GM23338 (cell line): ENCODE measurements around the gene ASB11. TPM values are rescaled to one million over a fixed set of nuclear protein-coding genes. Genes with fewer than 3 reads are reported as not detected.

ENCODE experiments used
- ATAC-seq: fragments of 200-7000 bp; cut with Tn5 transposase; 3 replicates; pipeline ENCODE4 v1.9.1; 2020
- DNase-seq: peaks from one replicate; pipeline ENCODE4 v3.0.0-alpha.2; 2015; ENCODE audit warnings: low spot score
- H2AFZ ChIP-seq: fragments of 200-600 bp; sonication (generic); 2 replicates; pipeline ENCODE4 v1.8.0; 2016; ENCODE audit warnings: antibody characterized with exemption, mild to moderate bottlenecking, moderate library complexity
- H3F3A ChIP-seq: fragments of 200-600 bp; sonication (generic); replicated peaks from 2 replicates; pipeline ENCODE4 v1.8.0; 2017; ENCODE audit warnings: antibody characterized with exemption, mixed run types, low read depth
- H3K27ac ChIP-seq: fragments of 200-600 bp; sonication (generic); 2 replicates; pipeline ENCODE4 v1.6.1; 2016; ENCODE audit warnings: low read depth
- H3K27me3 ChIP-seq: fragments of 200-600 bp; sonication (generic); 2 replicates; pipeline ENCODE4 v1.8.0; 2016; ENCODE audit warnings: mild to moderate bottlenecking, mixed run types, moderate library complexity; ENCODE audit not compliant: insufficient read depth
- H3K36me3 ChIP-seq: fragments of 200-600 bp; sonication (generic); 2 replicates; pipeline ENCODE4 v1.8.0; 2016; ENCODE audit warnings: mild to moderate bottlenecking; ENCODE audit not compliant: insufficient read depth
- H3K4me1 ChIP-seq: fragments of 200-600 bp; sonication (generic); 2 replicates; pipeline ENCODE4 v1.8.0; 2016; ENCODE audit warnings: mild to moderate bottlenecking, moderate library complexity; ENCODE audit not compliant: insufficient read depth
- H3K4me2 ChIP-seq: fragments of 200-600 bp; sonication (generic); 2 replicates; pipeline ENCODE4 v1.7.1; 2017; ENCODE audit warnings: mixed run types
- H3K4me3 ChIP-seq: fragments of 200-600 bp; sonication (generic); 2 replicates; pipeline ENCODE4 v1.6.1; 2016; ENCODE audit warnings: mixed run types
- H3K79me2 ChIP-seq: fragments of 200-600 bp; sonication (generic); replicated peaks from 2 replicates; pipeline ENCODE4 v1.8.0; 2017; ENCODE audit warnings: mild to moderate bottlenecking; ENCODE audit not compliant: insufficient read depth
- H3K9me2 ChIP-seq: fragments of 200-600 bp; sonication (generic); 2 replicates; pipeline ENCODE4 v1.8.0; 2017; ENCODE audit not compliant: insufficient read depth
- H4K20me1 ChIP-seq: fragments of 200-600 bp; sonication (generic); replicated peaks from 2 replicates; pipeline ENCODE4 v1.8.0; 2017; ENCODE audit warnings: mild to moderate bottlenecking; ENCODE audit not compliant: insufficient read depth
- H3K27ac Mint-ChIP-seq: 2 replicates; pipeline ENCODE4 v1.8.0; 2020; ENCODE audit warnings: inconsistent platforms, mild to moderate bottlenecking, moderate library complexity, mixed read lengths
- H3K27me3 Mint-ChIP-seq: 3 replicates; pipeline ENCODE4 v1.8.0; 2022; ENCODE audit warnings: low read depth, mild to moderate bottlenecking, moderate library complexity, mixed read lengths, inconsistent platforms; ENCODE audit not compliant: insufficient read depth, poor library complexity
- H3K36me3 Mint-ChIP-seq: 3 replicates; pipeline ENCODE4 v1.8.0; 2021; ENCODE audit warnings: low read depth, mild to moderate bottlenecking, inconsistent platforms, moderate library complexity, mixed read lengths
- H3K4me1 Mint-ChIP-seq: 3 replicates; pipeline ENCODE4 v1.8.0; 2020; ENCODE audit warnings: mild to moderate bottlenecking, inconsistent platforms, mixed read lengths
- H3K4me3 Mint-ChIP-seq: 3 replicates; pipeline ENCODE4 v1.8.0; 2021; ENCODE audit warnings: moderate library complexity, mild to moderate bottlenecking, inconsistent platforms, mixed read lengths
- H3K9me3 Mint-ChIP-seq: 3 replicates; pipeline ENCODE4 v1.8.0; 2020; ENCODE audit warnings: moderate library complexity, mild to moderate bottlenecking, inconsistent platforms, mixed read lengths
- POLR2AphosphoS5 ChIP-seq: IDR thresholded peaks from 2 replicates; pipeline ENCODE4 v1.6.1; 2016; ENCODE audit warnings: antibody characterized with exemption, low read depth
- ZNF331 ChIP-seq: fragments of 250-450 bp; sonication (Bioruptor Pico); IDR thresholded peaks from 2 replicates; pipeline ENCODE4 v1.5.0; 2020; ENCODE audit warnings: low read depth, mild to moderate bottlenecking, moderate library complexity
- polyA plus RNA-seq: library from polyadenylated mRNA; unstranded; fragments of >200 nt; fragmentation: Nextera tagmentation; extraction: Ambion mirVana; gene quantifications from 2 replicates; pipeline ENCODE4 v1.2.1, GENCODE V29; 2016
- total RNA-seq: library from RNA; depleted of rRNA; stranded (reverse); fragments of >200 nt; shearing (Covaris generic); gene quantifications from 2 replicates; pipeline ENCODE4 v1.2.3, GENCODE V29; 2014; rRNA removed
- TF ChIP-seq, protein P1 (sequence below): IDR thresholded peaks from 2 replicates; pipeline ENCODE4 v1.6.1; 2016; ENCODE audit warnings: antibody characterized with exemption
- TF ChIP-seq, protein P2 (sequence below): fragments of 250-450 bp; sonication (Bioruptor Pico); IDR thresholded peaks from 2 replicates; pipeline ENCODE4 v1.5.0; 2020; ENCODE audit warnings: mild to moderate bottlenecking, moderate library complexity

ASB11 gene
- total and polyA plus RNA-seq, 2 experiments from 2014 or later = not detected

GRCh38 chrX:15233416-15234015, 81.9 kb downstream of the ASB11 start:
- ATAC-seq (no peak), DNase-seq (no peak)
- no peak overlapping the region for H3K4me2 ChIP-seq
- H3K27me3 ChIP-seq = no peaks in the 10 kb centered on the region
- no peaks in the 10 kb centered on the region for H3K36me3 Mint-ChIP-seq
- no peak overlapping the region for H3K4me3 ChIP-seq
- H3F3A ChIP-seq = no peaks in the 10 kb centered on the region
- no peaks in the 10 kb centered on the region for H4K20me1 ChIP-seq
- no peaks in the 10 kb centered on the region for H3K36me3 ChIP-seq
- H3K79me2 ChIP-seq = no peaks in the 10 kb centered on the region
- H3K4me1 Mint-ChIP-seq = no peaks in the 10 kb centered on the region
- TF ChIP-seq, protein P1, sequence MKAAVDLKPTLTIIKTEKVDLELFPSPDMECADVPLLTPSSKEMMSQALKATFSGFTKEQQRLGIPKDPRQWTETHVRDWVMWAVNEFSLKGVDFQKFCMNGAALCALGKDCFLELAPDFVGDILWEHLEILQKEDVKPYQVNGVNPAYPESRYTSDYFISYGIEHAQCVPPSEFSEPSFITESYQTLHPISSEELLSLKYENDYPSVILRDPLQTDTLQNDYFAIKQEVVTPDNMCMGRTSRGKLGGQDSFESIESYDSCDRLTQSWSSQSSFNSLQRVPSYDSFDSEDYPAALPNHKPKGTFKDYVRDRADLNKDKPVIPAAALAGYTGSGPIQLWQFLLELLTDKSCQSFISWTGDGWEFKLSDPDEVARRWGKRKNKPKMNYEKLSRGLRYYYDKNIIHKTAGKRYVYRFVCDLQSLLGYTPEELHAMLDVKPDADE = no peak
- TF ChIP-seq, protein P2, sequence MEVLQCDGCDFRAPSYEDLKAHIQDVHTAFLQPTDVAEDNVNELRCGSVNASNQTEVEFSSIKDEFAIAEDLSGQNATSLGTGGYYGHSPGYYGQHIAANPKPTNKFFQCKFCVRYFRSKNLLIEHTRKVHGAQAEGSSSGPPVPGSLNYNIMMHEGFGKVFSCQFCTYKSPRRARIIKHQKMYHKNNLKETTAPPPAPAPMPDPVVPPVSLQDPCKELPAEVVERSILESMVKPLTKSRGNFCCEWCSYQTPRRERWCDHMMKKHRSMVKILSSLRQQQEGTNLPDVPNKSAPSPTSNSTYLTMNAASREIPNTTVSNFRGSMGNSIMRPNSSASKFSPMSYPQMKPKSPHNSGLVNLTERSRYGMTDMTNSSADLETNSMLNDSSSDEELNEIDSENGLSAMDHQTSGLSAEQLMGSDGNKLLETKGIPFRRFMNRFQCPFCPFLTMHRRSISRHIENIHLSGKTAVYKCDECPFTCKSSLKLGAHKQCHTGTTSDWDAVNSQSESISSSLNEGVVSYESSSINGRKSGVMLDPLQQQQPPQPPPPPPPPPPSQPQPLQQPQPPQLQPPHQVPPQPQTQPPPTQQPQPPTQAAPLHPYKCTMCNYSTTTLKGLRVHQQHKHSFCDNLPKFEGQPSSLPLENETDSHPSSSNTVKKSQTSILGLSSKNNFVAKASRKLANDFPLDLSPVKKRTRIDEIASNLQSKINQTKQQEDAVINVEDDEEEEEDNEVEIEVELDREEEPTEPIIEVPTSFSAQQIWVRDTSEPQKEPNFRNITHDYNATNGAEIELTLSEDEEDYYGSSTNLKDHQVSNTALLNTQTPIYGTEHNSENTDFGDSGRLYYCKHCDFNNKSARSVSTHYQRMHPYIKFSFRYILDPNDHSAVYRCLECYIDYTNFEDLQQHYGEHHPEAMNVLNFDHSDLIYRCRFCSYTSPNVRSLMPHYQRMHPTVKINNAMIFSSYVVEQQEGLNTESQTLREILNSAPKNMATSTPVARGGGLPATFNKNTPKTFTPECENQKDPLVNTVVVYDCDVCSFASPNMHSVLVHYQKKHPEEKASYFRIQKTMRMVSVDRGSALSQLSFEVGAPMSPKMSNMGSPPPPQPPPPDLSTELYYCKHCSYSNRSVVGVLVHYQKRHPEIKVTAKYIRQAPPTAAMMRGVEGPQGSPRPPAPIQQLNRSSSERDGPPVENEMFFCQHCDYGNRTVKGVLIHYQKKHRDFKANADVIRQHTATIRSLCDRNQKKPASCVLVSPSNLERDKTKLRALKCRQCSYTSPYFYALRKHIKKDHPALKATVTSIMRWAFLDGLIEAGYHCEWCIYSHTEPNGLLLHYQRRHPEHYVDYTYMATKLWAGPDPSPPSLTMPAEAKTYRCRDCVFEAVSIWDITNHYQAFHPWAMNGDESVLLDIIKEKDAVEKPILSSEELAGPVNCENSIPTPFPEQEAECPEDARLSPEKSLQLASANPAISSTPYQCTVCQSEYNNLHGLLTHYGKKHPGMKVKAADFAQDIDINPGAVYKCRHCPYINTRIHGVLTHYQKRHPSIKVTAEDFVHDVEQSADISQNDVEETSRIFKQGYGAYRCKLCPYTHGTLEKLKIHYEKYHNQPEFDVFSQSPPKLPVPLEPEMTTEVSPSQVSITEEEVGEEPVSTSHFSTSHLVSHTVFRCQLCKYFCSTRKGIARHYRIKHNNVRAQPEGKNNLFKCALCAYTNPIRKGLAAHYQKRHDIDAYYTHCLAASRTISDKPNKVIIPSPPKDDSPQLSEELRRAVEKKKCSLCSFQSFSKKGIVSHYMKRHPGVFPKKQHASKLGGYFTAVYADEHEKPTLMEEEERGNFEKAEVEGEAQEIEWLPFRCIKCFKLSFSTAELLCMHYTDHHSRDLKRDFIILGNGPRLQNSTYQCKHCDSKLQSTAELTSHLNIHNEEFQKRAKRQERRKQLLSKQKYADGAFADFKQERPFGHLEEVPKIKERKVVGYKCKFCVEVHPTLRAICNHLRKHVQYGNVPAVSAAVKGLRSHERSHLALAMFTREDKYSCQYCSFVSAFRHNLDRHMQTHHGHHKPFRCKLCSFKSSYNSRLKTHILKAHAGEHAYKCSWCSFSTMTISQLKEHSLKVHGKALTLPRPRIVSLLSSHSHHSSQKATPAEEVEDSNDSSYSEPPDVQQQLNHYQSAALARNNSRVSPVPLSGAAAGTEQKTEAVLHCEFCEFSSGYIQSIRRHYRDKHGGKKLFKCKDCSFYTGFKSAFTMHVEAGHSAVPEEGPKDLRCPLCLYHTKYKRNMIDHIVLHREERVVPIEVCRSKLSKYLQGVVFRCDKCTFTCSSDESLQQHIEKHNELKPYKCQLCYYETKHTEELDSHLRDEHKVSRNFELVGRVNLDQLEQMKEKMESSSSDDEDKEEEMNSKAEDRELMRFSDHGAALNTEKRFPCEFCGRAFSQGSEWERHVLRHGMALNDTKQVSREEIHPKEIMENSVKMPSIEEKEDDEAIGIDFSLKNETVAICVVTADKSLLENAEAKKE (CRISPR knock-in tag) = no peak
- TF ChIP-seq POLR2AphosphoS5 (no peak), ZNF331 (CRISPR knock-in tag) (no peak)
- no peaks in the 10 kb centered on the region for H3K9me2 ChIP-seq
- no peak overlapping the region for H3K4me3 Mint-ChIP-seq
- H3K27ac ChIP-seq = no peak overlapping the region
- H3K4me1 ChIP-seq = no peaks in the 10 kb centered on the region
- no peak overlapping the region for H3K27ac Mint-ChIP-seq
- H3K9me3 Mint-ChIP-seq = peaks cover 3% of the 10 kb centered on the region; the same call in 1 of the 3 replicates
- no peak overlapping the region for H2AFZ ChIP-seq
- no peaks in the 10 kb centered on the region for H3K27me3 Mint-ChIP-seq

Other genes starting within 250 kb of the ASB11 start
- gene ASB9, start 45.6 kb downstream of the ASB11 start, total RNA-seq = 0.42 and 2.1 TPM in 2 replicates
- gene ASB9, start 45.6 kb downstream of the ASB11 start, polyA plus RNA-seq = 0.37 TPM in 1 of 2 replicates, not detected in the other
- gene PIGA, start 19.9 kb upstream of the ASB11 start, total RNA-seq = 9.9 and 12.1 TPM in 2 replicates
- gene PIGA, start 19.9 kb upstream of the ASB11 start, polyA plus RNA-seq = 3.1 and 3.5 TPM in 2 replicates
- not detected in 2 replicates for gene VEGFD, start 68.8 kb upstream of the ASB11 start, total RNA-seq
- gene VEGFD, start 68.8 kb upstream of the ASB11 start, polyA plus RNA-seq = 0.13 TPM in 1 of 2 replicates, not detected in the other
- gene PIR, start 177.7 kb upstream of the ASB11 start, total RNA-seq = 13.1 and 21.0 TPM in 2 replicates
- gene PIR, start 177.7 kb upstream of the ASB11 start, polyA plus RNA-seq = 22.6 and 25.2 TPM in 2 replicates
- not detected in 2 replicates for gene BMX, start 185.2 kb upstream of the ASB11 start, total RNA-seq
- not detected in 2 replicates for gene BMX, start 185.2 kb upstream of the ASB11 start, polyA plus RNA-seq